Measurements from ENCODE around the gene SYMPK. TPM values are rescaled to one million over a fixed set of nuclear protein-coding genes. Genes with fewer than 3 reads are reported as not detected.
"Not testable (repeated sequence)": the region's sequence is repeated elsewhere in the genome, so short reads cannot be mapped to it uniquely, and the experiment has no call there.

The SYMPK gene
- total RNA-seq, 2 experiments from 2014 or later, result 84.4 to 118 TPM

- no peaks in the 10 kb centered on the region for H3K9me3 ChIP-seq (ENCODE audit: low read length)
- intact Hi-C loops (cut with micrococcal nuclease; ENCODE audit: unreplicated experiment), result no loop called here
- H3K27ac ChIP-seq (ENCODE audit: low read depth, low read length, poor library complexity, severe bottlenecking), result no peak overlapping the region
- CTCF ChIA-PET (ENCODE audit: unreplicated experiment), result no interaction called here
- no peak overlapping the region for H2AFZ ChIP-seq (ENCODE audit: low read length)
- TF ChIP-seq EZH2phosphoT487 (IDR thresholded peaks at IDR 0.05; ENCODE audit: borderline replicate concordance, low read depth, low read length) (no peak), CTCF (conservative IDR thresholded peaks at IDR 0.05; ENCODE audit: low read length) (no peak)
- TSS peak; percentile 72 for BruUV-seq (replicated peaks)
- DNase-seq (ENCODE audit: low spot score), result no peak
- H3K4me3 ChIP-seq (ENCODE audit: low read depth, low read length, poor library complexity, severe bottlenecking), result peak overlapping the region; percentile 94
- peaks cover 18% of the 10 kb centered on the region; the same call in 1 of the 2 replicates for H3K79me2 ChIP-seq (ENCODE audit: insufficient read depth, low read depth, low read length)
- H4K20me1 ChIP-seq (ENCODE audit: insufficient read depth, low read length), result no peaks in the 10 kb centered on the region
- peaks cover 28% of the 10 kb centered on the region for H3K4me1 ChIP-seq (ENCODE audit: insufficient read depth, low read length, poor library complexity, severe bottlenecking)
- POLR2A ChIA-PET, result no interaction called here
- peaks cover 45% of the 10 kb centered on the region for H3K36me3 ChIP-seq (ENCODE audit: insufficient read depth, low read length)
- peak overlapping the region; percentile 81 for H3K4me2 ChIP-seq (ENCODE audit: low read length)
- H3K9me2 ChIP-seq (ENCODE audit: insufficient read depth, low read length), result no peaks in the 10 kb centered on the region
Measured at GRCh38 chr19:45899919-45900589, 37.1 kb upstream of the SYMPK start.

- no peak for DNase-seq (ENCODE audit: low spot score)
- peaks cover 53% of the 10 kb centered on the region for H3K36me3 ChIP-seq (ENCODE audit: insufficient read depth, low read length)
- CTCF ChIA-PET (ENCODE audit: unreplicated experiment), result no interaction called here
- H4K20me1 ChIP-seq (ENCODE audit: insufficient read depth, low read length), result no peaks in the 10 kb centered on the region
- no peak overlapping the region for H3K4me2 ChIP-seq (ENCODE audit: low read length)
- BruUV-seq (replicated peaks), result no TSS peak
- TF ChIP-seq EZH2phosphoT487 (IDR thresholded peaks at IDR 0.05; ENCODE audit: borderline replicate concordance, low read depth, low read length), result no peak
- TF ChIP-seq CTCF (conservative IDR thresholded peaks at IDR 0.05; ENCODE audit: low read length), result no peak
- H3K4me1 ChIP-seq (ENCODE audit: insufficient read depth, low read length, poor library complexity, severe bottlenecking), result peaks cover 33% of the 10 kb centered on the region
- POLR2A ChIA-PET, result no interaction called here
- no peak overlapping the region for H3K4me3 ChIP-seq (ENCODE audit: low read depth, low read length, poor library complexity, severe bottlenecking)
- no peaks in the 10 kb centered on the region for H3K9me2 ChIP-seq (ENCODE audit: insufficient read depth, low read length)
- H2AFZ ChIP-seq (ENCODE audit: low read length), result no peak overlapping the region
- H3K9me3 ChIP-seq (ENCODE audit: low read length), result no peaks in the 10 kb centered on the region
- intact Hi-C loops (cut with micrococcal nuclease; ENCODE audit: unreplicated experiment), result no loop called here
- H3K79me2 ChIP-seq (ENCODE audit: insufficient read depth, low read depth, low read length), result peaks cover 18% of the 10 kb centered on the region; the same call in 1 of the 2 replicates
- H3K27ac ChIP-seq (ENCODE audit: low read depth, low read length, poor library complexity, severe bottlenecking), result no peak overlapping the region
Measured at GRCh38 chr19:45899253-45899652, 36.3 kb upstream of the SYMPK start.

- peaks cover 38% of the 10 kb centered on the region for H3K4me1 ChIP-seq (ENCODE audit: insufficient read depth, low read length, poor library complexity, severe bottlenecking)
- H3K27ac ChIP-seq (ENCODE audit: low read depth, low read length, poor library complexity, severe bottlenecking), result no peak overlapping the region
- H3K4me2 ChIP-seq (ENCODE audit: low read length), result no peak overlapping the region
- ChIA-PET CTCF (ENCODE audit: unreplicated experiment) (no interaction called here), POLR2A (interaction anchor here (0.5 kb wide), 1 partner anchor 1316 kb away, joined by 3 read pairs; no protein-coding TSS in a partner anchor)
- H3K4me3 ChIP-seq (ENCODE audit: low read depth, low read length, poor library complexity, severe bottlenecking), result no peak overlapping the region
- H3K9me2 ChIP-seq (ENCODE audit: insufficient read depth, low read length), result no peaks in the 10 kb centered on the region
- BruUV-seq (replicated peaks), result no TSS peak
- no peak overlapping the region for H2AFZ ChIP-seq (ENCODE audit: low read length)
- H4K20me1 ChIP-seq (ENCODE audit: insufficient read depth, low read length), result no peaks in the 10 kb centered on the region
- DNase-seq (ENCODE audit: low spot score), result no peak
- peaks cover 18% of the 10 kb centered on the region; the same call in 1 of the 2 replicates for H3K79me2 ChIP-seq (ENCODE audit: insufficient read depth, low read depth, low read length)
- no peaks in the 10 kb centered on the region for H3K9me3 ChIP-seq (ENCODE audit: low read length)
- H3K36me3 ChIP-seq (ENCODE audit: insufficient read depth, low read length), result peaks cover 54% of the 10 kb centered on the region
- intact Hi-C loops (cut with micrococcal nuclease; ENCODE audit: unreplicated experiment), result no loop called here
- TF ChIP-seq CTCF (conservative IDR thresholded peaks at IDR 0.05; ENCODE audit: low read length), result no peak
- TF ChIP-seq EZH2phosphoT487 (IDR thresholded peaks at IDR 0.05; ENCODE audit: borderline replicate concordance, low read depth, low read length), result no peak
Measured at GRCh38 chr19:45897261-45897812, 34.4 kb upstream of the SYMPK start.

GRCh38 chr19:45895983-45896599 lies 33.1 kb upstream of the SYMPK start:
- Histone ChIP-seq H3K36me3 (ENCODE audit: insufficient read depth, low read length) (peaks cover 54% of the 10 kb centered on the region), H3K27ac (ENCODE audit: low read depth, low read length, poor library complexity, severe bottlenecking) (peak overlapping the region; percentile 52), H3K79me2 (ENCODE audit: insufficient read depth, low read depth, low read length) (peaks cover 11% of the 10 kb centered on the region; the same call in 1 of the 2 replicates), H3K4me1 (ENCODE audit: insufficient read depth, low read length, poor library complexity, severe bottlenecking) (peaks cover 36% of the 10 kb centered on the region)
- H4K20me1 ChIP-seq (ENCODE audit: insufficient read depth, low read length); POLR2A ChIA-PET; CTCF ChIA-PET (ENCODE audit: unreplicated experiment); H2AFZ ChIP-seq (ENCODE audit: low read length); H3K4me3 ChIP-seq (ENCODE audit: low read depth, low read length, poor library complexity, severe bottlenecking); H3K9me2 ChIP-seq (ENCODE audit: insufficient read depth, low read length); BruUV-seq (replicated peaks); intact Hi-C loops (cut with micrococcal nuclease; ENCODE audit: unreplicated experiment); H3K4me2 ChIP-seq (ENCODE audit: low read length); H3K9me3 ChIP-seq (ENCODE audit: low read length); DNase-seq (ENCODE audit: low spot score): not testable (repeated sequence)

Measured in OCI-LY7 (cell line).